Adrenal gland (tissue), 5 donors: Measurements from ENCODE around the gene RBM4B.

Source experiments
- POLR2A ChIP-seq, 2 donors: fragments of 450-650 bp; IDR thresholded peaks; one replicate each; pipeline ENCODE4 v1.6.1; 2017; ENCODE audit warnings: antibody characterized with exemption in 2 of 2, mild to moderate bottlenecking in 2 of 2, moderate library complexity in 1 of 2
- TF ChIP-seq, protein P1 (sequence below), 6 experiments: fragments of 450-650 bp in 4 of 6; fragments of 200-600 bp in 2 of 6; sonication (generic) in 1 of 6; IDR thresholded peaks; 1 replicate in 5 of 6; 2 replicates in 1 of 6; pipeline versions ENCODE4 v1.5.1 to v1.8.0; 2016 to 2021; ENCODE audit warnings: antibody characterized with exemption in 6 of 6, mild to moderate bottlenecking in 2 of 6, moderate library complexity in 1 of 6
- donor health status: DM: no; HTN: no; CAD: no.

DNA sequence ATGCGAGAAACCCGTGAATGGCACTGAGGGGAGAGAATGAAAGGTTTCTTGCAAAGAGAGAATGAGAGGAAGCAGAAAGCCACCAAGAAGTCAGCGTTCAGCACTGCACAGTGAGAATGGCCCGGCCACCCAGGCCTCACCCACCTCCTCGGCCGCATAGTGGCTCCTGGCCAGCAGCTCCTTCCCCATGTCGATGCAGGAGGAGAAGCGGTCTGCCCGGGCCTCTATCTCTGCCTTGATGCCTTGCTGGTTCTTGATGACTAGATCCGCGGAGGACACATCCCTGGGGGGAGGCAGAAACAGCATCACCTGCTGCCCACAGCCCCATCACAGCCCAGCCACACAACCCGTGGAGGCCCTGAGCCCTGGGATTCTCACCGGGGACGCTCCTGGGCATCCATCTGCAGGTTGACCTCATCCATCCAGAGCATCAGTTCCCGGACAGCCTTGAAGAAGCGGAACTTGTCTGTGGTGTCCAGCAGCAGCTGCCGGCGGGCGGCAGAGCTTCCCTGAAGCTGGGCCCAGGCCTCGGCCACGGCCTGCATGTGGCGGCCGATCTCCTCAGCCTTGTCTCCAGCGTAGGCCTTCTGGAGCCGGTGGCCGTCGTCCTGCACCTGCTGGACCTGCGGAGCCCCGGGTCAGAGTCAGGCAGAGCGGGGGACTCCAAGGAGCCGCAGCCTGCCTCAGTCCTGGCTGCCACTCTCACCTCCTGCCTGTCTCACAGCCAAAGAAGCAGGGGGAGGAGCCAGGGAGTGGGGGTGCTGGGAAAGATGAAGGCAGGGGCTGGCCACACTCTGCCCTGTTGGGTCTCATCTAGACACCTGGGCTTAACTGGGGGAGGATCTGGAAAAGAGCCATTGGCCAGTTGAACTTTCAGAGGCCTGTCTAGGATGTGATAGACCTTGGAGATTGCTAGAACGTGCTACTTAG is 12.2 kb upstream of the RBM4B start:
- TF ChIP-seq POLR2A (IDR thresholded peaks at IDR 0.05): no peak
- TF ChIP-seq, protein P1, sequence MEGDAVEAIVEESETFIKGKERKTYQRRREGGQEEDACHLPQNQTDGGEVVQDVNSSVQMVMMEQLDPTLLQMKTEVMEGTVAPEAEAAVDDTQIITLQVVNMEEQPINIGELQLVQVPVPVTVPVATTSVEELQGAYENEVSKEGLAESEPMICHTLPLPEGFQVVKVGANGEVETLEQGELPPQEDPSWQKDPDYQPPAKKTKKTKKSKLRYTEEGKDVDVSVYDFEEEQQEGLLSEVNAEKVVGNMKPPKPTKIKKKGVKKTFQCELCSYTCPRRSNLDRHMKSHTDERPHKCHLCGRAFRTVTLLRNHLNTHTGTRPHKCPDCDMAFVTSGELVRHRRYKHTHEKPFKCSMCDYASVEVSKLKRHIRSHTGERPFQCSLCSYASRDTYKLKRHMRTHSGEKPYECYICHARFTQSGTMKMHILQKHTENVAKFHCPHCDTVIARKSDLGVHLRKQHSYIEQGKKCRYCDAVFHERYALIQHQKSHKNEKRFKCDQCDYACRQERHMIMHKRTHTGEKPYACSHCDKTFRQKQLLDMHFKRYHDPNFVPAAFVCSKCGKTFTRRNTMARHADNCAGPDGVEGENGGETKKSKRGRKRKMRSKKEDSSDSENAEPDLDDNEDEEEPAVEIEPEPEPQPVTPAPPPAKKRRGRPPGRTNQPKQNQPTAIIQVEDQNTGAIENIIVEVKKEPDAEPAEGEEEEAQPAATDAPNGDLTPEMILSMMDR (IDR thresholded peaks at IDR 0.05): no peak
